ENCODE results near the gene MRPS7.

Gene MRPS7

GRCh38 chr17:75261336-75262111 is at the start of gene MRPS7, which contains the start of gene GGA3:
Gene MRPS7 (plus strand): TSS chr17:75261879. CDS start chr17:75261901, 22 bp downstream.
Gene GGA3 (minus strand): TSS chr17:75261606. CDS start chr17:75261587, 19 bp downstream.
- Mint-ChIP-seq H3K4me3 (peak within 1 kb of the TSS; percentile 98), H3K9me3 (no peaks in the 10 kb centered on the region), H3K36me3 (ENCODE audit: low read depth) (peaks cover 46% of the 10 kb centered on the region), H3K4me1 (peaks cover 52% of the 10 kb centered on the region), H3K27me3 (no peaks in the 10 kb centered on the region), H3K27ac (peak within 1 kb of the TSS; percentile 100)
- DNase-seq (peak; percentile 96), ATAC-seq (peak; percentile 88)

- Mint-ChIP-seq H3K27me3 (no peaks in the 10 kb centered on the region), H3K9me3 (no peaks in the 10 kb centered on the region), H3K27ac (no peak overlapping the region), H3K4me3 (no peak overlapping the region), H3K4me1 (no peaks in the 10 kb centered on the region), H3K36me3 (ENCODE audit: low read depth) (peaks cover 52% of the 10 kb centered on the region)
- no peak for ATAC-seq
- no peak for DNase-seq
Measured at GRCh38 chr17:75218131-75218530, 43.5 kb upstream of the MRPS7 start.

- Mint-ChIP-seq H3K27me3 (no peaks in the 10 kb centered on the region), H3K4me1 (peaks cover 2% of the 10 kb centered on the region), H3K4me3 (no peak overlapping the region), H3K36me3 (ENCODE audit: low read depth) (peaks cover 49% of the 10 kb centered on the region), H3K27ac (no peak overlapping the region), H3K9me3 (no peaks in the 10 kb centered on the region)
- DNase-seq (no peak), ATAC-seq (no peak)
Measured at GRCh38 chr17:75219815-75220214, 41.9 kb upstream of the MRPS7 start.

GRCh38 chr17:75225016-75225415 is 36.7 kb upstream of the MRPS7 start:
- no peak for ATAC-seq
- no peaks in the 10 kb centered on the region for H3K27me3 Mint-ChIP-seq
- peaks cover 42% of the 10 kb centered on the region for H3K36me3 Mint-ChIP-seq (ENCODE audit: low read depth)
- H3K27ac Mint-ChIP-seq = no peak overlapping the region
- no peak for DNase-seq
- no peak overlapping the region for H3K4me3 Mint-ChIP-seq
- no peaks in the 10 kb centered on the region for H3K9me3 Mint-ChIP-seq
- H3K4me1 Mint-ChIP-seq = peaks cover 3% of the 10 kb centered on the region

- Mint-ChIP-seq H3K4me3 (no peak overlapping the region), H3K27me3 (no peaks in the 10 kb centered on the region), H3K4me1 (peaks cover 3% of the 10 kb centered on the region), H3K27ac (no peak overlapping the region), H3K36me3 (ENCODE audit: low read depth) (peaks cover 51% of the 10 kb centered on the region), H3K9me3 (no peaks in the 10 kb centered on the region)
- ATAC-seq (no peak), DNase-seq (no peak)
Measured at GRCh38 chr17:75227729-75228128, 34.0 kb upstream of the MRPS7 start.

- DNase-seq (no peak), ATAC-seq (no peak)
- Mint-ChIP-seq H3K9me3 (no peaks in the 10 kb centered on the region), H3K4me1 (peaks cover 3% of the 10 kb centered on the region), H3K27me3 (no peaks in the 10 kb centered on the region), H3K27ac (no peak overlapping the region), H3K4me3 (no peak overlapping the region), H3K36me3 (ENCODE audit: low read depth) (peaks cover 52% of the 10 kb centered on the region)
Measured at GRCh38 chr17:75228305-75228704, 33.4 kb upstream of the MRPS7 start.

GRCh38 chr17:75228847-75229246 is 32.8 kb upstream of the MRPS7 start:
- ATAC-seq (no peak), DNase-seq (no peak)
- Mint-ChIP-seq H3K4me3 (no peak overlapping the region), H3K27me3 (no peaks in the 10 kb centered on the region), H3K4me1 (peaks cover 3% of the 10 kb centered on the region), H3K9me3 (no peaks in the 10 kb centered on the region), H3K27ac (no peak overlapping the region), H3K36me3 (ENCODE audit: low read depth) (peaks cover 52% of the 10 kb centered on the region)

GRCh38 chr17:75231071-75231470 is 30.6 kb upstream of the MRPS7 start:
- ATAC-seq = no peak
- no peak for DNase-seq
- H3K27ac Mint-ChIP-seq = no peak overlapping the region
- no peaks in the 10 kb centered on the region for H3K9me3 Mint-ChIP-seq
- no peaks in the 10 kb centered on the region for H3K4me1 Mint-ChIP-seq
- H3K4me3 Mint-ChIP-seq = no peak overlapping the region
- no peaks in the 10 kb centered on the region for H3K27me3 Mint-ChIP-seq
- H3K36me3 Mint-ChIP-seq (ENCODE audit: low read depth) = peaks cover 50% of the 10 kb centered on the region

GRCh38 chr17:75231741-75232464 is 29.8 kb upstream of the MRPS7 start:
- H3K4me1 Mint-ChIP-seq = no peaks in the 10 kb centered on the region
- ATAC-seq = no peak
- no peak overlapping the region for H3K27ac Mint-ChIP-seq
- no peaks in the 10 kb centered on the region for H3K27me3 Mint-ChIP-seq
- DNase-seq = no peak
- no peaks in the 10 kb centered on the region for H3K9me3 Mint-ChIP-seq
- peaks cover 47% of the 10 kb centered on the region for H3K36me3 Mint-ChIP-seq (ENCODE audit: low read depth)
- H3K4me3 Mint-ChIP-seq = no peak overlapping the region

- Mint-ChIP-seq H3K36me3 (ENCODE audit: low read depth) (peaks cover 47% of the 10 kb centered on the region), H3K27me3 (no peaks in the 10 kb centered on the region), H3K27ac (no peak overlapping the region), H3K4me3 (no peak overlapping the region), H3K4me1 (no peaks in the 10 kb centered on the region), H3K9me3 (no peaks in the 10 kb centered on the region)
- DNase-seq = no peak
- no peak for ATAC-seq
Measured at GRCh38 chr17:75232786-75233185, 28.9 kb upstream of the MRPS7 start.

GRCh38 chr17:75237100-75238014 is 24.3 kb upstream of the MRPS7 start:
- ATAC-seq (no peak), DNase-seq (no peak)
- Mint-ChIP-seq H3K36me3 (ENCODE audit: low read depth) (peaks cover 57% of the 10 kb centered on the region), H3K27ac (no peak overlapping the region), H3K9me3 (no peaks in the 10 kb centered on the region), H3K4me1 (peaks cover 24% of the 10 kb centered on the region), H3K4me3 (no peak overlapping the region), H3K27me3 (no peaks in the 10 kb centered on the region)

- no peak for DNase-seq
- H3K4me1 Mint-ChIP-seq = peaks cover 32% of the 10 kb centered on the region
- no peak overlapping the region for H3K4me3 Mint-ChIP-seq
- peaks cover 54% of the 10 kb centered on the region for H3K36me3 Mint-ChIP-seq (ENCODE audit: low read depth)
- H3K27ac Mint-ChIP-seq = no peak overlapping the region
- no peaks in the 10 kb centered on the region for H3K27me3 Mint-ChIP-seq
- no peaks in the 10 kb centered on the region for H3K9me3 Mint-ChIP-seq
- ATAC-seq = no peak
Measured at GRCh38 chr17:75238020-75238580, 23.6 kb upstream of the MRPS7 start.

GRCh38 chr17:75238684-75239191 is 22.9 kb upstream of the MRPS7 start:
- ATAC-seq (peak; percentile 67), DNase-seq (peak; percentile 67)
- Mint-ChIP-seq H3K4me1 (peaks cover 38% of the 10 kb centered on the region), H3K4me3 (no peak overlapping the region), H3K36me3 (ENCODE audit: low read depth) (peaks cover 56% of the 10 kb centered on the region), H3K27ac (peak overlapping the region; percentile 9), H3K27me3 (no peaks in the 10 kb centered on the region), H3K9me3 (no peaks in the 10 kb centered on the region)

GRCh38 chr17:75239214-75239613 is 22.5 kb upstream of the MRPS7 start:
- ATAC-seq (no peak), DNase-seq (no peak)
- H3K4me1 Mint-ChIP-seq = peaks cover 43% of the 10 kb centered on the region
- H3K27me3 Mint-ChIP-seq = no peaks in the 10 kb centered on the region
- peaks cover 60% of the 10 kb centered on the region for H3K36me3 Mint-ChIP-seq (ENCODE audit: low read depth)
- H3K4me3 Mint-ChIP-seq = no peak overlapping the region
- no peak overlapping the region for H3K27ac Mint-ChIP-seq
- no peaks in the 10 kb centered on the region for H3K9me3 Mint-ChIP-seq
